ENCODE data around the gene ADCK2. TPM values are rescaled to one million over a fixed set of nuclear protein-coding genes. Genes with fewer than 3 reads are reported as not detected.
A peak's percentile ranks its signal among the peaks of the same experiment; 100 is the strongest.
"Not testable (repeated sequence)": the region's sequence is repeated elsewhere in the genome, so short reads cannot be mapped to it uniquely, and the experiment has no call there.

ADCK2 gene
- total and polyA plus RNA-seq, 3 experiments from 2014 or later = 32.5 to 34.5 (median 34.2) TPM

GRCh38 chr7:140704205-140704604 is 31.5 kb downstream of the ADCK2 start:
- Mint-ChIP-seq H3K27me3 (no peaks in the 10 kb centered on the region), H3K4me1 (peaks cover 14 to 26% (median 25%) of the 10 kb centered on the region in 3 donors), H3K27ac (peak overlapping the region in 7 of 8 donors; percentile 6 to 71 (median 38))

GRCh38 chr7:140707132-140707531 is 34.4 kb downstream of the ADCK2 start:
- POLR2A ChIA-PET = no interaction called here
- Histone ChIP-seq H3K9me3 (ENCODE audit: low read length) (no peaks in the 10 kb centered on the region), H3K4me1 (ENCODE audit: insufficient read depth, low read length) (no peaks in the 10 kb centered on the region), H3K27ac (ENCODE audit: low read depth, low read length) (no peak overlapping the region), H3K4me3 (ENCODE audit: low read length) (no peak overlapping the region), H3K36me3 (ENCODE audit: insufficient read depth, low read length) (peaks cover 8% of the 10 kb centered on the region), H3K27me3 (ENCODE audit: insufficient read depth, low read length, poor library complexity, severe bottlenecking) (no peaks in the 10 kb centered on the region)
- H3K9me3 Mint-ChIP-seq = no peaks in the 10 kb centered on the region
- peaks cover 6 to 11% (median 10%) of the 10 kb centered on the region in 3 donors for H3K4me1 Mint-ChIP-seq
- CTCF ChIA-PET = no interaction called here
- no peak overlapping the region for H3K27ac Mint-ChIP-seq
- DNase-seq = no peak
- no peaks in the 10 kb centered on the region for H3K27me3 Mint-ChIP-seq
- peaks cover 6 to 38% (median 17%) of the 10 kb centered on the region in 3 donors for H3K36me3 Mint-ChIP-seq
- no peak overlapping the region for H3K4me3 Mint-ChIP-seq

More at GRCh38 chr7:140704205-140704604, 31.5 kb downstream of the ADCK2 start:
- DNase-seq = no peak
- H3K4me3 Mint-ChIP-seq = no peak overlapping the region
- no peaks in the 10 kb centered on the region for H3K9me3 Mint-ChIP-seq
- Histone ChIP-seq H3K4me1 (ENCODE audit: insufficient read depth, low read length) (peaks cover 5% of the 10 kb centered on the region), H3K27ac (ENCODE audit: low read depth, low read length) (no peak overlapping the region), H3K27me3 (ENCODE audit: insufficient read depth, low read length, poor library complexity, severe bottlenecking) (no peaks in the 10 kb centered on the region), H3K9me3 (ENCODE audit: low read length) (no peaks in the 10 kb centered on the region), H3K36me3 (ENCODE audit: insufficient read depth, low read length) (peaks cover 8% of the 10 kb centered on the region), H3K4me3 (ENCODE audit: low read length) (no peak overlapping the region)
- H3K36me3 Mint-ChIP-seq = peaks cover 6 to 41% (median 17%) of the 10 kb centered on the region in 3 donors
- CTCF ChIA-PET = no interaction called here
- POLR2A ChIA-PET = no interaction called here

DNA sequence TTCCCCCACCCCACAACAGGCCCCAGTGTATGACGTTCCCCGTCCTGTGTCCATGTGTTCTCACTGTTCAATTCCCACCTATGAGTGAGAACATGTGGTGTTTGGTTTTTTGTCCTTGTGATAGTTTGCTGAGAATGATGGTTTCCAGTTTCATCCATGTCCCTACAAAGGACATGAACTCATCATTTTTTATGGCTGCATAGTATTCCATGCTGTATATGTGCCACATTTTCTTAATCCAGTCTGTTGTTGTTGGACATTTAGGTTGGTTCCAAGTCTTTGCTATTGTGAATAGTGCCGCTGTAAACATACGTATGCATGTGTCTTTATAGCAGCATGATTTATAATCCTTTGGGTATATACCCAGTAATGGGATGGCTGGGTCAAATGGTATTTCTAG is 36.0 kb downstream of the ADCK2 start:
- H3K27me3 ChIP-seq (ENCODE audit: insufficient read depth, low read length, poor library complexity, severe bottlenecking); H3K4me3 ChIP-seq (ENCODE audit: low read length); DNase-seq; H3K9me3 ChIP-seq (ENCODE audit: low read length); CTCF ChIA-PET; H3K4me1 ChIP-seq (ENCODE audit: insufficient read depth, low read length); H3K36me3 ChIP-seq (ENCODE audit: insufficient read depth, low read length); H3K27me3 Mint-ChIP-seq; POLR2A ChIA-PET; H3K4me1 Mint-ChIP-seq; H3K4me3 Mint-ChIP-seq; H3K9me3 Mint-ChIP-seq; H3K27ac ChIP-seq (ENCODE audit: low read depth, low read length): not testable (repeated sequence)
- Mint-ChIP-seq H3K36me3 (peaks cover 6 to 32% (median 13%) of the 10 kb centered on the region in 3 donors), H3K27ac (peak overlapping the region in 1 of 8 donors; percentile 38)

DNA sequence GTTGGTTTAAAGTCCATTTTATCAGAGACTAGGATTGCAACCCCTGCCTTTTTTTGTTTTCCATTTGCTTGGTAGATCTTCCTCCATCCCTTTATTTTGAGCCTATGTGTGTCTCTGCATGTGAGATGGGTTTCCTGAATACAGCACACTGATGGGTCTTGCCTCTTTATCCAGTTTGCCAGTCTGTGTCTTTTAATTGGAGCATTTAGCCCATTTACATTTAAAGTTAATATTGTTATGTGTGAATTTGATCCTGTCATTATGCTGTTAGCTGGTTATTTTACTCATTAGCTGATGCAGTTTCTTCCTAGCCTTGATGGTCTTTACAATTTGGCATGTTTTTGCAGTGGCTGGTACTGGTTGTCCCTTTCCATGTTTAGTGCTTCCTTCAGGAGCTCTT is 39.6 kb downstream of the ADCK2 start:
- H3K27ac Mint-ChIP-seq; H3K36me3 ChIP-seq (ENCODE audit: insufficient read depth, low read length); H3K27me3 ChIP-seq (ENCODE audit: insufficient read depth, low read length, poor library complexity, severe bottlenecking); POLR2A ChIA-PET; DNase-seq; CTCF ChIA-PET; H3K9me3 ChIP-seq (ENCODE audit: low read length); H3K27me3 Mint-ChIP-seq; H3K4me1 ChIP-seq (ENCODE audit: insufficient read depth, low read length); H3K9me3 Mint-ChIP-seq; H3K4me1 Mint-ChIP-seq; H3K27ac ChIP-seq (ENCODE audit: low read depth, low read length); H3K4me3 Mint-ChIP-seq; H3K4me3 ChIP-seq (ENCODE audit: low read length): not testable (repeated sequence)
- H3K36me3 Mint-ChIP-seq = peaks cover 4 to 17% (median 5%) of the 10 kb centered on the region in 3 donors

GRCh38 chr7:140714331-140715040 is 41.7 kb downstream of the ADCK2 start:
- no peak overlapping the region for H3K27ac ChIP-seq (ENCODE audit: low read depth, low read length)
- no peaks in the 10 kb centered on the region for H3K36me3 ChIP-seq (ENCODE audit: insufficient read depth, low read length)
- H3K9me3 ChIP-seq (ENCODE audit: low read length) = no peaks in the 10 kb centered on the region
- H3K4me1 ChIP-seq (ENCODE audit: insufficient read depth, low read length) = no peaks in the 10 kb centered on the region
- H3K4me3 ChIP-seq (ENCODE audit: low read length) = no peak overlapping the region
- no peaks in the 10 kb centered on the region for H3K9me3 Mint-ChIP-seq
- H3K36me3 Mint-ChIP-seq = peaks cover 4 to 17% (median 5%) of the 10 kb centered on the region in 3 donors
- H3K27ac Mint-ChIP-seq = peak overlapping the region in 3 of 8 donors; percentile 0 to 48 (median 13)
- H3K27me3 Mint-ChIP-seq = no peaks in the 10 kb centered on the region
- H3K4me1 Mint-ChIP-seq = peaks cover 0 to 9% (median 5%) of the 10 kb centered on the region in 3 donors
- H3K27me3 ChIP-seq (ENCODE audit: insufficient read depth, low read length, poor library complexity, severe bottlenecking) = no peaks in the 10 kb centered on the region
- DNase-seq = no peak
- ChIA-PET CTCF (no interaction called here), POLR2A (no interaction called here)
- H3K4me3 Mint-ChIP-seq = peak overlapping the region in 1 of 7 donors; percentile 42

DNA sequence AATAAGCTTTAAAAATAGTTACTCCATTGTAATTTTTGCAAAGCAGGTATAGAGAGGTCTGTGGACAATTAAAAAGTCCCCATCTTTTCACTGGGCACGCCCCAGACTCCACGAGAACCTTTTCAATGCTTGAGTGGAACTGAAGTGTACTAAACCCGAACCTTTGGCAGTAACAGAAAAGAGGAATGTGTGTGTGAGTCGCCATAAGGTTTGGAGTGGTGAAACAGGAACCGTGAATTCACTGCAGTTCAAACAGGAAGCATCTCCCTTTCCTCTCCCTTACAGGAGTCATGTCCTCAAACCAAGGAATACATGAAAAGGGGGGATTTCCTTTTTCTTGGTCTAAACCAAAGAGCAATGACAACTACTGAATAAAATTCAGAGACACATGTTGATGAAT is 47.0 kb downstream of the ADCK2 start:
- Mint-ChIP-seq H3K27me3 (no peaks in the 10 kb centered on the region), H3K27ac (no peak overlapping the region), H3K9me3 (no peaks in the 10 kb centered on the region), H3K4me1 (peaks cover 17 to 19% (median 17%) of the 10 kb centered on the region in 3 donors), H3K36me3 (peaks cover 1 to 13% (median 1%) of the 10 kb centered on the region in 3 donors), H3K4me3 (no peak overlapping the region)
- H3K4me1 ChIP-seq (ENCODE audit: insufficient read depth, low read length) = peaks cover 15% of the 10 kb centered on the region
- no peaks in the 10 kb centered on the region for H3K9me3 ChIP-seq (ENCODE audit: low read length)
- H3K27me3 ChIP-seq (ENCODE audit: insufficient read depth, low read length, poor library complexity, severe bottlenecking) = no peaks in the 10 kb centered on the region
- no peak overlapping the region for H3K27ac ChIP-seq (ENCODE audit: low read depth, low read length)
- ChIA-PET POLR2A (no interaction called here), CTCF (no interaction called here)
- H3K4me3 ChIP-seq (ENCODE audit: low read length) = no peak overlapping the region
- no peaks in the 10 kb centered on the region for H3K36me3 ChIP-seq (ENCODE audit: insufficient read depth, low read length)
- no peak for DNase-seq

- H3K27ac Mint-ChIP-seq = peak overlapping the region in 1 of 8 donors; percentile 10
Observed at GRCh38 chr7:140722254-140722653, 49.5 kb downstream of the ADCK2 start.

DNA sequence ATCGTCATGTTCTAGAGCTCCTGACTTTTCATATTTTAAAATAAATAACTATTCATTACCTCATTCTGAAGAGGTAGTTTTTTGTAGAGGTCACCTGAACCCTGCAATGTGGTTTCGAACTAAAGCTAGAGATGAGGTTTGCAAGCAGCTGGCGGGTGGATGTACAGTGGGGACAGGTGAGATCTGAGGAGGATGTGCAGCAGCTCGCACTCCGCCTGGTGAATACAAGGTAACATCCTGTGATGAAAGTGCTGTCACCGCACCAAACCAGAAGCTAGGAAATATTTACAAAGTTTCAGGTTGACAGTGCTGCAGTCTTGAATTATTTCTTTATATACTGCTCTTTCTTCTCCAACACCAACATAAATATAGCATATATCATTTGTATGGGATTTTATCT is 50.3 kb downstream of the ADCK2 start:
- H3K36me3 Mint-ChIP-seq = peaks cover 0 to 16% (median 2%) of the 10 kb centered on the region in 3 donors
- Histone ChIP-seq H3K9me3 (ENCODE audit: low read length) (no peaks in the 10 kb centered on the region), H3K4me1 (ENCODE audit: insufficient read depth, low read length) (peaks cover 15% of the 10 kb centered on the region), H3K27ac (ENCODE audit: low read depth, low read length) (no peak overlapping the region), H3K4me3 (ENCODE audit: low read length) (no peak overlapping the region), H3K36me3 (ENCODE audit: insufficient read depth, low read length) (no peaks in the 10 kb centered on the region), H3K27me3 (ENCODE audit: insufficient read depth, low read length, poor library complexity, severe bottlenecking) (no peaks in the 10 kb centered on the region)
- H3K27me3 Mint-ChIP-seq = no peaks in the 10 kb centered on the region
- peak overlapping the region in 6 of 8 donors; percentile 14 to 70 (median 62) for H3K27ac Mint-ChIP-seq
- no peaks in the 10 kb centered on the region for H3K9me3 Mint-ChIP-seq
- H3K4me1 Mint-ChIP-seq = peaks cover 13 to 17% (median 15%) of the 10 kb centered on the region in 3 donors
- ChIA-PET POLR2A (no interaction called here), CTCF (no interaction called here)
- DNase-seq = peak in 4 of 5 donors; percentile 9 to 60 (median 41)
- H3K4me3 Mint-ChIP-seq = peak overlapping the region in 1 of 7 donors; percentile 6

More at GRCh38 chr7:140722254-140722653, 49.5 kb downstream of the ADCK2 start:
- H3K4me1 Mint-ChIP-seq = peaks cover 13 to 17% (median 15%) of the 10 kb centered on the region in 3 donors
- Histone ChIP-seq H3K36me3 (ENCODE audit: insufficient read depth, low read length) (no peaks in the 10 kb centered on the region), H3K4me3 (ENCODE audit: low read length) (no peak overlapping the region), H3K27me3 (ENCODE audit: insufficient read depth, low read length, poor library complexity, severe bottlenecking) (no peaks in the 10 kb centered on the region), H3K9me3 (ENCODE audit: low read length) (no peaks in the 10 kb centered on the region), H3K4me1 (ENCODE audit: insufficient read depth, low read length) (peaks cover 15% of the 10 kb centered on the region), H3K27ac (ENCODE audit: low read depth, low read length) (no peak overlapping the region)
- H3K4me3 Mint-ChIP-seq = no peak overlapping the region
- peaks cover 0 to 16% (median 2%) of the 10 kb centered on the region in 3 donors for H3K36me3 Mint-ChIP-seq
- no peak for DNase-seq
- CTCF ChIA-PET = no interaction called here
- no peaks in the 10 kb centered on the region for H3K9me3 Mint-ChIP-seq
- H3K27me3 Mint-ChIP-seq = no peaks in the 10 kb centered on the region
- POLR2A ChIA-PET = no interaction called here
